ENCODE results near the gene SYVN1.
A peak's percentile ranks its signal among the peaks of the same experiment; 100 is the strongest.
"Not testable (repeated sequence)": the region's sequence is repeated elsewhere in the genome, so short reads cannot be mapped to it uniquely, and the experiment has no call there.

Gene SYVN1

GRCh38 chr11:65151331-65151899, 17.1 kb upstream of the SYVN1 start:
- no peak for DNase-seq (ENCODE audit: low read depth)

GRCh38 chr11:65150509-65151299, 16.4 kb upstream of the SYVN1 start:
- no peak for DNase-seq (ENCODE audit: low read depth)

GRCh38 chr11:65150131-65150508, 15.8 kb upstream of the SYVN1 start:
- not testable (repeated sequence) for DNase-seq (ENCODE audit: low read depth)

- DNase-seq (ENCODE audit: low read depth) = no peak
These were observed 14.3 kb upstream of the SYVN1 start for GRCh38 chr11:65148657-65149056.

GRCh38 chr11:65147352-65148075, 13.2 kb upstream of the SYVN1 start:
- DNase-seq (ENCODE audit: low read depth) = no peak

- DNase-seq (ENCODE audit: low read depth) = no peak
These were observed 7.7 kb upstream of the SYVN1 start for GRCh38 chr11:65141896-65142494.

- DNase-seq (ENCODE audit: low read depth) = no peak
These were observed 2.3 kb upstream of the SYVN1 start for GRCh38 chr11:65136515-65137096.

- DNase-seq (ENCODE audit: low read depth) = no peak
These were observed 1.4 kb upstream of the SYVN1 start for GRCh38 chr11:65135633-65136145.

GRCh38 chr11:65134952-65135632, 773 bp upstream of the SYVN1 start:
- peak; percentile 60 for DNase-seq (ENCODE audit: low read depth)

- no peak for DNase-seq (ENCODE audit: low read depth)
These were observed 595 bp downstream of the SYVN1 start for GRCh38 chr11:65133724-65134123.

GRCh38 chr11:65132988-65133700, 1.2 kb downstream of the SYVN1 start:
- DNase-seq (ENCODE audit: low read depth) = no peak

GRCh38 chr11:65132238-65132987, 1.9 kb downstream of the SYVN1 start:
- no peak for DNase-seq (ENCODE audit: low read depth)

GRCh38 chr11:65131895-65132237, 2.5 kb downstream of the SYVN1 start:
- DNase-seq (ENCODE audit: low read depth) = no peak

- no peak for DNase-seq (ENCODE audit: low read depth)
These were observed 2.9 kb downstream of the SYVN1 start for GRCh38 chr11:65131417-65131776.

- no peak for DNase-seq (ENCODE audit: low read depth)
These were observed 3.5 kb downstream of the SYVN1 start for GRCh38 chr11:65130631-65131416.

- DNase-seq (ENCODE audit: low read depth) = no peak
These were observed 4.5 kb downstream of the SYVN1 start for GRCh38 chr11:65129649-65130441.

- DNase-seq (ENCODE audit: low read depth) = no peak
These were observed 5.9 kb downstream of the SYVN1 start for GRCh38 chr11:65128182-65129145.

Measured in stimulated activated CD8-positive, alpha-beta memory T cell treated with anti-CD3 and anti-CD28 coated beads, Interleukin-7, amount 100 ng/mL, for 24 hours (primary cell).